ENCODE results near the gene DYNC2H1.

DNA sequence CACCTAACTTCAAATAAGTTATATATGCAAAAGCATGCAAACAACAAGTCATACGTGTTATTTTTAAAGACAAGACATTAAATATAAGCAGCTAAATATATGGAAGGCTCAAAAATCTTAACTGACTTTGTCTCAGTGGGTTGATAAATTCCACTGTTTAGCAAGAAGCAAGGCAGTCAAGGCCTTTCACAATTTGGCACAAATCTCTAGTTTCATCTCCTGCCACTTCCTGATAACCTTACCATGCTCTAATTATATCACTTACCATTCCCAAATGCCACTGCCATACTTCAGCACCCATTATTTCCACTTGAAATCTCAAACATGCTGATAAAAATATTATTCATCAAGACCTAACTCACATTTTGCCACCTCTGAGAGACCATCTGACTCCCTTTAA, 42.1 kb upstream of the DYNC2H1 start:
- TF ChIP-seq EZH2 (IDR thresholded peaks at IDR 0.05; ENCODE audit: insufficient read depth, low read length), result no peak
- TF ChIP-seq, protein P1, sequence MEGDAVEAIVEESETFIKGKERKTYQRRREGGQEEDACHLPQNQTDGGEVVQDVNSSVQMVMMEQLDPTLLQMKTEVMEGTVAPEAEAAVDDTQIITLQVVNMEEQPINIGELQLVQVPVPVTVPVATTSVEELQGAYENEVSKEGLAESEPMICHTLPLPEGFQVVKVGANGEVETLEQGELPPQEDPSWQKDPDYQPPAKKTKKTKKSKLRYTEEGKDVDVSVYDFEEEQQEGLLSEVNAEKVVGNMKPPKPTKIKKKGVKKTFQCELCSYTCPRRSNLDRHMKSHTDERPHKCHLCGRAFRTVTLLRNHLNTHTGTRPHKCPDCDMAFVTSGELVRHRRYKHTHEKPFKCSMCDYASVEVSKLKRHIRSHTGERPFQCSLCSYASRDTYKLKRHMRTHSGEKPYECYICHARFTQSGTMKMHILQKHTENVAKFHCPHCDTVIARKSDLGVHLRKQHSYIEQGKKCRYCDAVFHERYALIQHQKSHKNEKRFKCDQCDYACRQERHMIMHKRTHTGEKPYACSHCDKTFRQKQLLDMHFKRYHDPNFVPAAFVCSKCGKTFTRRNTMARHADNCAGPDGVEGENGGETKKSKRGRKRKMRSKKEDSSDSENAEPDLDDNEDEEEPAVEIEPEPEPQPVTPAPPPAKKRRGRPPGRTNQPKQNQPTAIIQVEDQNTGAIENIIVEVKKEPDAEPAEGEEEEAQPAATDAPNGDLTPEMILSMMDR (IDR thresholded peaks at IDR 0.05; ENCODE audit: insufficient read depth, low read depth, low read length), result no peak
